DMS53 treated with DMSO at 0.1 percent for 48 hours (cell line): ENCODE measurements around the gene B4GALNT3.

ENCODE experiments used
- DNase-seq: peaks from one replicate; lab custom pipeline; 2025; ENCODE audit not compliant: unreplicated experiment; lab: John Stamatoyannopoulos, UW

Gene B4GALNT3

GRCh38 chr12:508145-508544 lies 48.4 kb downstream of the B4GALNT3 start:
- DNase-seq, result no peak

GRCh38 chr12:508795-509194 lies 49.1 kb downstream of the B4GALNT3 start:
- DNase-seq, result peak; percentile 99

- peak; percentile 91 for DNase-seq
These were observed 49.8 kb downstream of the B4GALNT3 start for GRCh38 chr12:509500-509899.

GRCh38 chr12:510071-510825 lies 50.5 kb downstream of the B4GALNT3 start:
- DNase-seq, result peak; percentile 93

GRCh38 chr12:512933-513332 lies 53.2 kb downstream of the B4GALNT3 start:
- no peak for DNase-seq

- no peak for DNase-seq
These were observed 53.7 kb downstream of the B4GALNT3 start for GRCh38 chr12:513446-513845.

GRCh38 chr12:517538-517937 lies 57.8 kb downstream of the B4GALNT3 start:
- DNase-seq, result no peak

GRCh38 chr12:520119-520518 lies 60.4 kb downstream of the B4GALNT3 start:
- no peak for DNase-seq

- no peak for DNase-seq
These were observed 63.1 kb downstream of the B4GALNT3 start for GRCh38 chr12:522692-523378.

GRCh38 chr12:524167-524951 lies 64.6 kb downstream of the B4GALNT3 start:
- DNase-seq, result no peak

- DNase-seq, result no peak
These were observed 66.3 kb downstream of the B4GALNT3 start for GRCh38 chr12:526089-526488.

- no peak for DNase-seq
These were observed 67.5 kb downstream of the B4GALNT3 start for GRCh38 chr12:527241-527640.

GRCh38 chr12:527729-528128 lies 68.0 kb downstream of the B4GALNT3 start:
- DNase-seq, result no peak

GRCh38 chr12:530308-530707 lies 70.6 kb downstream of the B4GALNT3 start:
- peak; percentile 51 for DNase-seq

- no peak for DNase-seq
These were observed 71.1 kb downstream of the B4GALNT3 start for GRCh38 chr12:530821-531220.

- DNase-seq, result no peak
These were observed 72.3 kb downstream of the B4GALNT3 start for GRCh38 chr12:531951-532585.

GRCh38 chr12:532908-533565 lies 73.3 kb downstream of the B4GALNT3 start:
- DNase-seq, result peak; percentile 38

- no peak for DNase-seq
These were observed 74.0 kb downstream of the B4GALNT3 start for GRCh38 chr12:533718-534117.

- DNase-seq, result no peak
These were observed 74.5 kb downstream of the B4GALNT3 start for GRCh38 chr12:534216-534615.

GRCh38 chr12:535396-535795 lies 75.7 kb downstream of the B4GALNT3 start:
- no peak for DNase-seq

- DNase-seq, result no peak
These were observed 77.1 kb downstream of the B4GALNT3 start for GRCh38 chr12:536751-537245.
